NCI-H1694 (cell line): ENCODE results near the gene ZBP1.

Experiments used
- DNase-seq: peaks from one replicate; lab custom pipeline; 2025; lab: John Stamatoyannopoulos, UW

The ZBP1 gene

GRCh38 chr20:57617079-57617795, 3.0 kb downstream of the ZBP1 start:
- no peak for DNase-seq

GRCh38 chr20:57616143-57616951, 3.9 kb downstream of the ZBP1 start:
- no peak for DNase-seq

- no peak for DNase-seq
Measured at GRCh38 chr20:57615445-57615811, 4.8 kb downstream of the ZBP1 start.

- DNase-seq: no peak
Measured at GRCh38 chr20:57614490-57615444, 5.5 kb downstream of the ZBP1 start.

GRCh38 chr20:57613481-57613921, 6.7 kb downstream of the ZBP1 start:
- DNase-seq: no peak

DNA sequence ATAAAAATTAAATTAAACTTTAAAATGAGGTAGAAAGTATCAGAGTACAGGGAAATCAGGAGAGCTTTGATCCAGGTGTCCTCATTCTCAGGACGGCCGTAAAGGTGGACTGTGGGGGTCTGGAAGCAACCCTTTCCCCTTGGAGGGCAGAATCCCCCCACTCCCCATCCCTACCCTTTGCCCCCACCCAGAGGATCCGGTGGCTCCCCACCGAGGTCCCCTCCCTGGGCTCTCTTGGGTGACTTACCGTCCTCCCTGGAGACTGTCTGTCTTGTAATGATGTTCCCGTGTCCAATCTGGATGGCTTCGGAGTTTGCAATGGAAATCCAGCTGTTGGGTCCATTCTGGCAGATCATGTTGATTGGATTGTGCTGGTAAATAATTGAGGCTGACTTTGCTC, 7.3 kb downstream of the ZBP1 start:
- no peak for DNase-seq

DNA sequence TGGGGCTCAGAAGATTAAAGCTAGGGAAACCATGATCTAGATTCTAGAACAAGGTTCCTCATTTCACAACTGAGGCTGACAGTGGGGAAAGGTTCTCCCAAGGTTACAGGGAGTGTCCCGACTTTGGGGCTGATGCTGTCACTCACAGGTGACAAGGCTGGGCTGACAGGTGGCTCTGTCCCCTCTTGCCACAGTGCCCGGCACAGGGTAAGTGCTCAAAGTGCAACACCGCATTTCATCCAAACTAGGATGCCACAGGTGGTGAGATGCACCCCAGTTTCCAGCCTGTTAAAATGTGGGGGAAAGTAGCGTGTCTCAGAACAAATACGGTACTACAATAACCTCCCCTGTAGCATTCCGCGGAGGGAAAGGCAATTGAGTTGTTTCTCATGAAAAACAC, 7.8 kb downstream of the ZBP1 start:
- no peak for DNase-seq

DNA sequence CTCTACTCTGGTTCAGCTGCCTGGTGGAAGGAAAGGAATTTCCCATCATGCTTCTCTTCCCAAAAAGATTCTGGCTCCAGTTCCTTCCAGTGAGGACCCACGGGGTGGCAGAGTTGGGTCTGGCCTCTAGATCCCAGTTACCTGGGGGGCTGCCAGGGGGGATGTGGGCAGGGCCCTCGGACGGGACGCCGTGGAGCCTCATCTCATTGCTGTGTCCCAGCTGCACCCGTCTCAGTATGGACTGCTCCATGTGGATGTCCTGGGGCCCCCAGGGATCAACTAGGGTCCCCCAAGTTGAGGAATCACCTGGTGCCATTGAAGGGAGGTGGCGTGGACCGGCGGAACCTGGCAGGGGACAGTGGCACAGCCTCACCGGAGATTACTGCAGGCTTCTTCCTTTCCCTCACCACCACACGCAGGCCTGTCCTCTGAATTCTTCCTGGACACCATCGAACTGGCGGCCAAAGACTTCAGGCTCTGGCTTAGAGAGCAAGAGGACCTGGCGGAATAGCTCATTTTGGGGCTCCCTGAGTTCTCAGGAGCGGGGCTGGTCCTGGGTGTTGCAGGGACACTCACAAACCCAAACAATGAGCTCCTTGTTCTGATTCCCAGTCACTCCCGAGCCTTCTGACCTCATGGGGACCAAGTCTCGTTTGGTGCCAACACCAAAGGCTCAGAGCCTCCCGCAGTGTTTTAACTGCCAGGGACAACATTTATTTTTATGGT, 8.5 kb downstream of the ZBP1 start:
- DNase-seq: no peak

DNA sequence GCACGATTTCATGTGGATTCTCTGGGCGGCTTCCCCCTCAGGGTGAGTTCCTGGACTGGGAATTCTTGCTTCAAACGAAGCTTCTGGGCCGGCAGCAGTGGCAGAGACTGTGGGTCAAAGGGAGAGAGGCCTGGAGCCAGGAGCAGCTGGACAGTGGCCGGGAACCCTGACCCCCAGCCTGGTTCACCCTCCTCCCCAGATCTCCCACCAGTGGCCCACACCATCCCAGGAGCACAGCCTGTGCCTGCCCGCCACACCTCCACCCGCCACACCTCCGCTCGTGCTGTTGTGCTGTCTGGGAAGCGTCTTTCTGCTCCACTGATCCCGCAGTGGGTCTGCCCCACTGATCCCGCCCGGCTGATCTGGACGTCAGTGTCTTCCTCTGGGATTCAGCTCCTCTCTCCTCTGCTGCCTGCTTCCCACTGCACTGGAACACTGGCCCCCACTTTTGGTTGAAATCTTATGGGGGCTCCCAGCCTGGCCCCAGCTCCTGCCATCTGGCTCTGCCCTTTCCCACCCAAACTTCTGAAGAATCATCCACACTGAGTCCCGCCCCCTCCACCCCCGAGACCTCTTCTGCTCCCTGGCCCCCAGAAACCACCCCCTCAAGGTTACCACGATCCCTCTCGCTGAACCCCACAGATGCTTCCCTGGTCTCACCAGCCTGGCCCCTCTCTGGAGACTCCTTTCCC, 9.8 kb downstream of the ZBP1 start:
- DNase-seq: no peak

DNA sequence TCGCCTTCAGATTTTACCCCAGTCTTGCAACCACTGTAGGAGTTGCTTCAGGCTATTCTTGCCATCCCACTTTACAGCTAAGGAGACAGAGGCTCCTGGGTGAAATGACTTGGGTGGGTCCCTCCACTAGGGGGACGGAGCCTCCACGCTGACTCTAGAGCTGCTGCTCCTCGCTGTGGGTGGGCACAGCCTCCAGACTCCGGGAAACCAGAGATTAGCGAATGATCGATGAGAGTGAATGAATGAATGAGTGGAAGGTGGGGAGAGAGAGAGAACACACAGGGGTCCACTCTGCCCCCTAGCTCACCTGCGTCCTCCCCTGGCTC, 10.4 kb downstream of the ZBP1 start:
- DNase-seq: no peak

DNA sequence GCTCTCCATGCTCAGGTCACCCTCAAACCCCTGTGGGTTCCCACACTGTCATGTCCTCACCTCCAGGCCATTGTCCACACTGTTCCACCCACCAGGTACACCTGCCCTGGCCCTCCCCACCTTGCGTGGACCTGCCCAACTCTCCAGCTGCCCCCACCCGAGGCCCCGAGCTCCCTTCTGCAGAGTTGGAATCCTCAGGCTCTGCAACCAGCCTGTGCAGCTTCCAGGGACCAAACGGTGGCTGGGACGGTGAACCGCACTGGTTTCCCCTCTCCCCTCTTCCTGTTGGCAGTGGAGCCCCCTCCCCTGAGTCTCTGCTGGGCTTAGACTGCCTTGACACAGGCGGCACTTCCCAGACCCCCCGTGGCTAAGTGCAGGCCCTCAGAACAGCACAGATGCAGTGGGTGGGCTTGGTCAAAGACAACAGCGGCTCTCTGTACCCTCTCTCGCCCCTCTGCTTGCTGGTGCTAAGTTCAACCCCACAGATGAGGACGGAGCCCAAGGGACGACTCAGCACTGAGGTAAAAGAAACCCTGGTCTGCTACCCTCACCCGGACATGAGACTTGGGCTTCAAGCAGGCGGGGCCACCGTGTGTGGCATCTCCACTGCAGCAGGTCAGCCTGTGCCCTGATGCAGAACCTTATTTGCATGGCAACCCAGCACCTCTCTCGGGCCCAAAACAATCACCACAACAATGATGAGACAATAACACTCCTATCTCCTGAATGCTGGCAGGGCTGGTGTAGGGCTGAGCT, 11.0 kb downstream of the ZBP1 start:
- no peak for DNase-seq

- DNase-seq: no peak
Measured at GRCh38 chr20:57608516-57608915, 11.7 kb downstream of the ZBP1 start.

DNA sequence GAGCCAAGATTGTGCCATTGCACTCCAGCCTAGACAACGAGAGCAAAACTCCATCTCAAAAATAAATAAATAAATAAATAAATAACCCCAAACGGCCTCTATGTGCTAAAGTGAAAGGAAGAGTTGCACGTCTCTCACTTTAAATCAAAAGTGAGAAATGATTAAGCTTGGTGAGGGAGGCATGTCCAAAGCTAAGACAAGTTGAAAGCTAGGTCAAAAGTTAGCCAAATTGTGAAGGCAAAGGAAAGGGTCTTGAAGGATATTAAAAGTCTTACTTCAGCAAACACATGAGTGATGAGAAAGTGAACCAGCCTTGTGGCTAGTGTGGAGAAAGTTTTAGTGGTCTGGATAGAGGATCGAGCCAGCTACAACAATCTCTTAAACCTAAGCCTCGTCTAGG, 14.3 kb downstream of the ZBP1 start:
- no peak for DNase-seq

DNA sequence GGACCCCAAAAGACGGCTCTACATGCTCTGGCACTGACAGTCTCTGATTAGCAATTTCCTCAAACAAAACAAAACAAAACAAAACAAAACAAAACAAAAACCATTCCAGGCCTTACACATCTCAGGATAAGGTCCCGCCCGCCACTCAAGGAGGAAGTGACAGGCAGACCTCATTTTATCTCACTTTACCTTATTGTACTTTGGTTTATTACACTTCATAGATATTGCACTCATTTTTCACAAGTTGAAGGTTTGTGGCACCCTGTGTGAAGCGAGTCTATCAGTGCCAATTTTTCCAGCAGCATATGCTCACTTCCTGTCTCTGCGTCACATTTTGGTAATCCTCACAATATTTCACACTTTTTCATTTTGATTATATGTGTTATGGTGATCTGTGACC, 15.2 kb downstream of the ZBP1 start:
- DNase-seq: no peak

- DNase-seq: no peak
Measured at GRCh38 chr20:57603120-57603519, 17.1 kb downstream of the ZBP1 start.

- no peak for DNase-seq
Measured at GRCh38 chr20:57601737-57602136, 18.5 kb downstream of the ZBP1 start.

DNA sequence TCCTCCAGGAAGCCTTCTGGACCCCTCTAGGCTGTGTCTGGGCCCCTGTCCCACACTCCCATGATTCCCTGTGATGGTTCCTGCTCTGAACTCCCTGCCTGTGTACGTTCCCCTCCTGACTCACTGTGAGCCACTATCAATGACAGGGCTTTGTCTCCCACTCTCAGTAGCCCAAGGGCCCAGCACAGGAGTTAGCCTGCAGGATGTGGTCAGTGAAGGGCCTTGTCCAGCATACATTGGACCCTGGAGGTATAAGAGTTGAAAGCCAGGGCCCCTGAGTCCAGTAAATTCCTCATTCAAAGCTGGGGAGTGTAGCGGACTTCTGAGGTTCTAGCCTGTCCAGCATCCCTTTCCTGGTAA, 19.0 kb downstream of the ZBP1 start:
- no peak for DNase-seq

DNA sequence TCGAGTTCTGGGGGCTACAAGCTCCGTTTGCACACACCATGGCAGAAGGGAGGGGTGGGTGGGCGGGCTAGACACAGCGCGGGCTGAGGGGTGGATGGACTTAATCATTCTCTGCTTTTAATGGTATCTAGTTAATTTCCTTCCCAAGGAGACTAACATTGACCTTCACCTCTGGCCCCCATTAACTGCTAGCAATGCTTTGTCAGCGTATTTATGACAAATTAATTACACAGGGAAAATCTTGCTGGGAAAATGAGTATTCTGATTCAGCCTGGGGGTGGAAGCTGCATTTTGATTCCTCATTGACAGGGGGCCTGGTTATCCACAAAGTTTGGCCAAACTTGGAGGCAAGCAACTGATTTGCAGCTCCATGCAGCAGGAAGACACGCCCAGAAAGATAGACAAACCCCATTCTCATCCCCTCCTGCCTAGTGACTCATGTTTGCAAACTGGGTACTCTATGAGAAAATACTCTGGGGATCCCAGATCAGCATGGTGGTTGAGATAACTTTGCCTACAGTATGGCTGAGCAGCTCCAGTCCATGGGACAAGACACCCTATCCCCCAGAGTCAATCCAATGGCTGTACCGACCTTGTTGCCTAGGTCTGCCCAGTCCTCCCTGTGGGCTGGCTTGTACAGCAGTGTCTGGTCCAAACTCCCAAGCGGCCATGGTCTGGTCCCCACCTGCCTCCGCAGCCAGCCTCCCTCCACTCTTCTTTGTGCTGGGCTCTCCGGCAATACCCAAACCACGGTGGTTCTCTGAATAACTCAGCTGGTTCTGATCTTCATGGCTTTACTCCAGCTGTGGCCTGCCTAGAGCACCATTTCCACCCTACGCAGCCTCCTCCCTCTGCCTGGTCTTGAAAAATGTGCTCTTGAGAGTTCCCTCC, 19.7 kb downstream of the ZBP1 start:
- DNase-seq: no peak

- DNase-seq: no peak
Measured at GRCh38 chr20:57598491-57598890, 21.7 kb downstream of the ZBP1 start.

- no peak for DNase-seq
Measured at GRCh38 chr20:57598060-57598459, 22.2 kb downstream of the ZBP1 start.
